Choroid plexus epithelial cell (primary cell): Measurements from ENCODE around the gene EGFL7.

ENCODE experiments used
- DNase-seq: peaks from one replicate; pipeline ENCODE4 v3.0.0-alpha.2; 2010; ENCODE audit warnings: low read depth
- H3K4me3 ChIP-seq: 2 replicates; pipeline ENCODE4 v1.5.1; 2011; ENCODE audit warnings: low read depth, mild to moderate bottlenecking, control low read depth, low read length, moderate library complexity
- TF ChIP-seq, protein P1 (sequence below): conservative IDR thresholded peaks from 2 replicates; pipeline ENCODE4 v1.5.1; 2011; ENCODE audit warnings: low read depth, mild to moderate bottlenecking, control low read depth, inconsistent platforms, low read length, moderate library complexity

Gene EGFL7

DNA sequence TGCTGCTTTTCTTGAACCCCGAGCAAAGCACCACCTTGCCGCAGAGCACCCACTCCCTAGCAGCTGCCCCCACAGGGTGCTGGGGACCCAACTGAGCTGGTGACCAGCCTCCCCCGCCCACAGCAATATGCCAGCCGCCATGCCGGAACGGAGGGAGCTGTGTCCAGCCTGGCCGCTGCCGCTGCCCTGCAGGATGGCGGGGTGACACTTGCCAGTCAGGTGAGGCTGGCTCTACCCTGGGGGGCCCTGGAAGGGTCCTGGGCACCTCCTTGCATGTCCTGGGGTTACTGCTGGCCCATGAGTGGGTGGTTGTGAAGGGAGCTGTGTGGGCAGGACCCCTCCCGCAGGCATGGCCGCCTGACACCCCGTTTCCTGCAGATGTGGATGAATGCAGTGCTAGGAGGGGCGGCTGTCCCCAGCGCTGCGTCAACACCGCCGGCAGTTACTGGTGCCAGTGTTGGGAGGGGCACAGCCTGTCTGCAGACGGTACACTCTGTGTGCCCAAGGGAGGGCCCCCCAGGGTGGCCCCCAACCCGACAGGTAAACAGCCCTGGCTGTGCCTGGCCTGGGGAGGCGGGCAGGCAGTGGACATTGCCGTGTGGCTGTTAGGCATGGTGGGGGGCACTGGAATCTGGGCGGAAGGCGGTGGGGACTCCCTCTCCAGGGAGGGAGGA, 7.2 kb downstream of the EGFL7 start:
- H3K4me3 ChIP-seq: no peak overlapping the region
- TF ChIP-seq, protein P1, sequence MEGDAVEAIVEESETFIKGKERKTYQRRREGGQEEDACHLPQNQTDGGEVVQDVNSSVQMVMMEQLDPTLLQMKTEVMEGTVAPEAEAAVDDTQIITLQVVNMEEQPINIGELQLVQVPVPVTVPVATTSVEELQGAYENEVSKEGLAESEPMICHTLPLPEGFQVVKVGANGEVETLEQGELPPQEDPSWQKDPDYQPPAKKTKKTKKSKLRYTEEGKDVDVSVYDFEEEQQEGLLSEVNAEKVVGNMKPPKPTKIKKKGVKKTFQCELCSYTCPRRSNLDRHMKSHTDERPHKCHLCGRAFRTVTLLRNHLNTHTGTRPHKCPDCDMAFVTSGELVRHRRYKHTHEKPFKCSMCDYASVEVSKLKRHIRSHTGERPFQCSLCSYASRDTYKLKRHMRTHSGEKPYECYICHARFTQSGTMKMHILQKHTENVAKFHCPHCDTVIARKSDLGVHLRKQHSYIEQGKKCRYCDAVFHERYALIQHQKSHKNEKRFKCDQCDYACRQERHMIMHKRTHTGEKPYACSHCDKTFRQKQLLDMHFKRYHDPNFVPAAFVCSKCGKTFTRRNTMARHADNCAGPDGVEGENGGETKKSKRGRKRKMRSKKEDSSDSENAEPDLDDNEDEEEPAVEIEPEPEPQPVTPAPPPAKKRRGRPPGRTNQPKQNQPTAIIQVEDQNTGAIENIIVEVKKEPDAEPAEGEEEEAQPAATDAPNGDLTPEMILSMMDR: no peak
- no peak for DNase-seq

DNA sequence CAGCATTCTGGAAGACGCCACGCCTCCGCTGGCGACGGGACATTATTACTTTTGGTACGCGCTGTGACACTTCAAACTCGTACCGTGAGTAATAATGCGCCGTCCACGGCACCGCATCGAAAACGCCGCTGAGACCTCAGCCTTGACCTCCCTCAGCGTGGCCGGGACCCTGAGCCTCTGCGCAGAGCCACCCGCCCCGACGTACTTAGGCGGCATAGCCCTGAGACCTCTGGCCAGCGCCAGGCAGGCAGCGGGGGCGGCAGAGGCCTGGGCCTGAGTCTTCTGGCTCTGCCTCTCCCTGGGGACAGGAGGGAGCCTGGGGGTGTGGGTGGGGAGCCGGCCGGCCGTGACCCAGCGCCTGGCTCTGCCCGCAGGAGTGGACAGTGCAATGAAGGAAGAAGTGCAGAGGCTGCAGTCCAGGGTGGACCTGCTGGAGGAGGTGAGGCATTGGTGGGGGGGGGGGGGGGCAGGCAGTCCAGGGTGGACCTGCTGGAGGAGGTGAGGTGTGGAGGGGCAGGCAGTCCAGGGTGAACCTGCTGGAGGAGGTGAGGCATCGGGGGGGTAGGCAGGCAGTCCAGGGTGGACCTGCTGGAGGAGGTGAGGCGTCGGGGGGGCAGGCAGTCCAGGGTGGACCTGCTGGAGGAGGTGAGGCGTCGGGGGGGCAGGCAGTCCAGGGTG, 8.0 kb downstream of the EGFL7 start:
- no peak overlapping the region for H3K4me3 ChIP-seq
- DNase-seq: no peak
- TF ChIP-seq, protein P1: no peak

DNA sequence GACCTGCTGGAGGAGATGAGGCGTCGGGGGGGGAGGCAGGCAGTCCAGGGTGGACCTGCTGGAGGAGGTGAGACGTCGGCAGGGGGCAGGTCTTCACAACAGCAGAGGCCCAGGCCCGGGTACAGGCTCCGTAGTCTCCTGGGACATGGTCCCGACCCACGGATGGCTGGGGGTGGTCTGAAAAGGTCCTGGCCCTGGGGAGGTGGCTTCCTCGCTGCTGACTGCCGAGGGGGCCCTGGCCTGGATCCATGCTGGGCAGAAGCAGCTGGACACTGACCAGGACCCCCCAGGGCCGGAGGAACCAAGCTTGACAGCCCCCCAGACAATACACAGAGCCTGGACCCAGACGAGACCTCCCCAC, 8.5 kb downstream of the EGFL7 start:
- H3K4me3 ChIP-seq: no peak overlapping the region
- no peak for DNase-seq
- TF ChIP-seq, protein P1: no peak

DNA sequence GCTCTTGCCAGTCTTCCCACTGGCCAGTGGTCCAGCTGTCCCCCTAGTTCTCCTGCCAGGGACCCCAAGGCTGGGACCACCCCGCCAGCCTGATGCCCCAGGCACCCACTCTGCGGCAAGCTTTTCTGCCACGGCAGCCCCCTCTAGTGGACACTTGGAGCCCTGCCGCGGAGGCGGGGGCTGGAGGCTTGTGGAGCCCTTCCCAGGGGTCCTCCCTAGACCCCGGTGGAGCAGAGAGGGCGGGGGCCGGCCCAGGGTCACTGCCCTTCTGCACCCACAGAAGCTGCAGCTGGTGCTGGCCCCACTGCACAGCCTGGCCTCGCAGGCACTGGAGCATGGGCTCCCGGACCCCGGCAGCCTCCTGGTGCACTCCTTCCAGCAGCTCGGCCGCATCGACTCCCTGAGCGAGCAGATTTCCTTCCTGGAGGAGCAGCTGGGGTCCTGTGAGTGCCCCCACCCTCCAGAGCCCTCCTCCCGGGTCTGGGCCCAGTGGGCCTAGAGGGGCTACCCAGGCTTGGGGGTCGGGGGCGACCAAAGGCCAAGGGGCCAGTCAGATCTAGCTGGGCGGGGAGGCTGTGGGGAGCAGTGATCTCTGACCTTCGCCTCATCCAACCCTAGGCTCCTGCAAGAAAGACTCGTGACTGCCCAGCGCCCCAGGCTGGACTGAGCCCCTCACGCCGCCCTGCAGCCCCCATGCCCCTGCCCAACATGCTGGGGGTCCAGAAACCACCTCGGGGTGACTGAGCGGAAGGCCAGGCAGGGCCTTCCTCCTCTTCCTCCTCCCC, 9.1 kb downstream of the EGFL7 start:
- peak; percentile 24 for DNase-seq
- TF ChIP-seq, protein P1: peak; percentile 81
- no peak overlapping the region for H3K4me3 ChIP-seq

DNA sequence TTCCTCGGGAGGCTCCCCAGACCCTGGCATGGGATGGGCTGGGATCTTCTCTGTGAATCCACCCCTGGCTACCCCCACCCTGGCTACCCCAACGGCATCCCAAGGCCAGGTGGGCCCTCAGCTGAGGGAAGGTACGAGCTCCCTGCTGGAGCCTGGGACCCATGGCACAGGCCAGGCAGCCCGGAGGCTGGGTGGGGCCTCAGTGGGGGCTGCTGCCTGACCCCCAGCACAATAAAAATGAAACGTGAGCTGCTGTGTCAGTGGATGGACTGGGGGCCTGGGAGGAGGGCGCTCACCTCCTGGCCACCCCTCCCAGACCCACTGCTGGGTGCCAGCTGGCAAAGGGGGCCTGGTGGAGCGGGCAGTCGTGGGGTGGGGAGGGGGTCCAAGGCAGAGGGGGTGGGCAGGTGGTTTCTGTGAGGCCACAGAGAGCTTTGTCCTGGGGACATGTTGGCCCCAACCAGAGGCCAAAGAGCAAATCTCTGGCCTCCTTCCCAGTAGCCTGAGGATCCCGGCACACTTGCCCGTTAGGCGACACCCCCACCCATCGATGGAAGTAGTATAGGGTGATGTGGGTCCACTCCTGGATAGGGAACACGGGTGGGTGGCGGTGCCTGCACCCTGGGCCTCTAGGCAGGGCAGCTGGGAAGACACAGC, 9.8 kb downstream of the EGFL7 start:
- no peak for DNase-seq
- H3K4me3 ChIP-seq: no peak overlapping the region
- TF ChIP-seq, protein P1: no peak

DNA sequence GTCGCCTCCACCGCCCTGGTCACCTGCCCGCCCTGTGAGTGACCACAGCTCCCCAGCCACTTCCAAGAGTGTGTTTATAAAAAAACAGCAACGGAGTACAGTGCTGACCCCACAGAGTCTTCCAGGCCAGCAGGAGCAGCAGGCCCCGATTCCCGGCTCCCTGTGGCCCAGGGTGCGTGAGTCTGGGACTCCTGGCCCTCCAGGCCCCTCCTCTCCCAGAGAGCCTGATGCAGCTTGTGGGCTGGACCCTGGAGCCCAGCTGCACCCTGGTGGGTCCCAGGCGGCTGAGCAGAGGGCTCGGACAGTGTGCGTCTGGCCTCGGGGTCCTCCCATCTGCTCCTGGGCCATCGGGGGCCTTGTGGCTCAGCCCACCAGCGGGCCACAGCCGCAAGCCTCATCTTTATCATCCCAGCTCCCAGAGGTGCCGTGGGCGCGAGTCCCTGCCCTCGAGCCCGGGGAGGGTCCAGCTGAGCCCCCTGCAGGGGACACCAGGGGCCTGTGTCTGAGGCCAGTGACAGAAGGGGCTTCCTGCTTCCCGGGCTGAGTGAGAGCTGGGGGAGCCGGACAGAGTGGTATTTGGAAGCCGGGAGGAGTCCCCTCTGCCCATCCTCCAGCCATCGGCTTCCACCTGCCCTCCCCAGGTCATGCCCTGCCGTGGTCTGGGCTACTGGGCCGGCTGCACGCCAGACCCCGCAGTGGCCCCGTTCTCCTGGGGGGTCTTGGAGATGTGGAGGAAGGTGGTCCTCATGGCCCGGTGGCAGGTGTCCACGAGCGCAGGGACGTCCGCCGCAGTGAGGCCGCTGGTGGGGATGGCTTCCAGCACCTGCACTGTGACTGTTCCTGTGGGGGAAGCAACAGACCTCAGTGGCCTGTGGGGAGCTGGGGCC, 10.6 kb downstream of the EGFL7 start:
- TF ChIP-seq, protein P1: no peak
- H3K4me3 ChIP-seq: no peak overlapping the region
- no peak for DNase-seq
